Liver (tissue), 9 donors: ENCODE data around the gene FOXR1. TPM values are rescaled to one million over a fixed set of nuclear protein-coding genes. Genes with fewer than 3 reads are reported as not detected.

Experiments used
- DNase-seq: peaks from one replicate; pipeline ENCODE4 v3.0.0-alpha.2; 2017; ENCODE audit warnings: low spot score
- H3K27ac ChIP-seq, 2 donors: one replicate each; pipeline ENCODE4 v1.7.0; 2013; ENCODE audit warnings: inconsistent platforms in 2 of 2, low read length in 2 of 2, control low read depth in 1 of 2, low read depth in 1 of 2, mild to moderate bottlenecking in 1 of 2
- H3K27me3 ChIP-seq, 4 donors: one replicate each; pipeline versions ENCODE4 v1.6.1 to v1.7.0; 2013; ENCODE audit warnings: low read length in 3 of 4, inconsistent platforms in 1 of 4, mild to moderate bottlenecking in 1 of 4, moderate library complexity in 1 of 4; ENCODE audit not compliant: control insufficient read depth in 4 of 4, insufficient read depth in 4 of 4
- H3K36me3 ChIP-seq, 4 donors: one replicate each; pipeline versions ENCODE4 v1.6.1 to v1.7.0; 2013; ENCODE audit warnings: low read length in 3 of 4, mild to moderate bottlenecking in 3 of 4, low read depth in 1 of 4, moderate library complexity in 1 of 4; ENCODE audit not compliant: control insufficient read depth in 4 of 4, insufficient read depth in 3 of 4
- H3K4me1 ChIP-seq, 4 donors: one replicate each; pipeline versions ENCODE4 v1.6.1 to v1.7.0; 2013; ENCODE audit warnings: low read length in 3 of 4, mild to moderate bottlenecking in 3 of 4, moderate library complexity in 1 of 4; ENCODE audit not compliant: control insufficient read depth in 4 of 4, insufficient read depth in 4 of 4
- H3K4me3 ChIP-seq, 3 donors: one replicate each; pipeline versions ENCODE4 v1.6.1 to v1.7.0; 2013; ENCODE audit warnings: low read length in 3 of 3, control low read depth in 1 of 3, low read depth in 1 of 3, mild to moderate bottlenecking in 1 of 3
- H3K9ac ChIP-seq, 2 donors: one replicate each; pipeline ENCODE4 v1.7.0; 2013; ENCODE audit warnings: low read length in 2 of 2, mild to moderate bottlenecking in 2 of 2, moderate library complexity in 2 of 2, control low read depth in 1 of 2, low read depth in 1 of 2
- H3K9me3 ChIP-seq, 4 donors: one replicate each; pipeline versions ENCODE4 v1.6.1 to v1.7.0; 2013; ENCODE audit warnings: low read length in 3 of 4; ENCODE audit not compliant: control insufficient read depth in 4 of 4
- FOXA1 ChIP-seq: IDR thresholded peaks from 2 replicates; pipeline ENCODE4 v1.6.1; 2016; ENCODE audit warnings: antibody characterized with exemption
- FOXA2 ChIP-seq: IDR thresholded peaks from 2 replicates; pipeline ENCODE4 v1.6.1; 2016; ENCODE audit warnings: antibody characterized with exemption
- GABPA ChIP-seq, 2 donors: IDR thresholded peaks in 1 of 2; conservative IDR thresholded peaks in 1 of 2; 2 replicates each; pipeline ENCODE4 v1.6.1; 2016; ENCODE audit warnings: antibody characterized with exemption in 2 of 2, mild to moderate bottlenecking in 1 of 2, moderate library complexity in 1 of 2
- HNF4A ChIP-seq, 2 donors: conservative IDR thresholded peaks; 2 replicates each; pipeline ENCODE4 v1.6.1; 2016; ENCODE audit warnings: antibody characterized with exemption in 2 of 2, mild to moderate bottlenecking in 2 of 2
- HNF4G ChIP-seq: IDR thresholded peaks from 2 replicates; pipeline ENCODE4 v1.6.1; 2016; ENCODE audit warnings: antibody characterized with exemption
- JUND ChIP-seq, 2 donors: IDR thresholded peaks; 2 replicates each; pipeline ENCODE4 v1.6.1; 2016; ENCODE audit warnings: antibody characterized with exemption in 2 of 2
- NR2F2 ChIP-seq: IDR thresholded peaks from 2 replicates; pipeline ENCODE4 v1.6.1; 2016; ENCODE audit warnings: antibody characterized with exemption
- RAD21 ChIP-seq, 2 donors: IDR thresholded peaks; 2 replicates each; pipeline ENCODE4 v1.6.1; 2016; ENCODE audit warnings: antibody characterized with exemption in 2 of 2, mild to moderate bottlenecking in 2 of 2
- RXRA ChIP-seq, 2 donors: IDR thresholded peaks; 2 replicates each; pipeline ENCODE4 v1.6.1; 2017 to 2018; ENCODE audit warnings: antibody characterized with exemption in 2 of 2, mild to moderate bottlenecking in 1 of 2
- SP1 ChIP-seq: IDR thresholded peaks from 2 replicates; pipeline ENCODE4 v1.6.1; 2018; ENCODE audit warnings: antibody characterized with exemption, mild to moderate bottlenecking
- TAF1 ChIP-seq: conservative IDR thresholded peaks from 2 replicates; pipeline ENCODE4 v1.6.1; 2016; ENCODE audit warnings: antibody characterized with exemption, mild to moderate bottlenecking
- YY1 ChIP-seq: IDR thresholded peaks from 2 replicates; pipeline ENCODE4 v1.6.1; 2016; ENCODE audit warnings: antibody characterized with exemption, mild to moderate bottlenecking
- WGBS: extraction: QIAGEN DNeasy Blood & Tissue Kit; methylation state at CpG from one replicate; pipeline ENCODE4 v1.1.7; 2013; 5-methylcytosine and 5-hydroxymethylcytosine counted together
- polyA plus RNA-seq, 2 donors: library from polyadenylated mRNA; stranded (reverse) in 1 of 2; unstranded in 1 of 2; fragments of 200-250 nt in 1 of 2; fragments of >200 nt in 1 of 2; fragmentation: Nextera tagmentation in 1 of 2; extraction: Ambion mirVana in 1 of 2; gene quantifications; one replicate each; pipeline versions ENCODE4 v1.2.1 to v1.2.3, GENCODE V29; 2013 to 2015
- total RNA-seq, 2 donors: library from RNA; depleted of rRNA; stranded (reverse); fragments of >200 nt; gene quantifications; one replicate each; pipeline ENCODE4 v1.2.3, GENCODE V29; 2014
- TF ChIP-seq, protein P1 (sequence below): IDR thresholded peaks from 2 replicates; pipeline ENCODE4 v1.6.1; 2016; ENCODE audit warnings: antibody characterized with exemption
- TF ChIP-seq, protein P2 (sequence below): fragments of 150-350 bp; IDR thresholded peaks from 2 replicates; pipeline ENCODE4 v1.5.1; 2017; ENCODE audit warnings: improper control_type of control experiment, low read depth, low read length; ENCODE audit not compliant: missing input control
- TF ChIP-seq, protein P3 (sequence below): IDR thresholded peaks from 2 replicates; pipeline ENCODE4 v1.6.1; 2016; ENCODE audit warnings: antibody characterized with exemption
- TF ChIP-seq, protein P4 (sequence below): IDR thresholded peaks from 2 replicates; pipeline ENCODE4 v1.6.1; 2016; ENCODE audit warnings: antibody characterized with exemption, mild to moderate bottlenecking
- TF ChIP-seq, protein P5 (sequence below): IDR thresholded peaks from 2 replicates; pipeline ENCODE4 v1.6.1; 2016; ENCODE audit warnings: antibody characterized with exemption
- donor health status: healthy.
- donor health status: healthy.
- donor health status: healthy.
- donor health status: healthy.
- donor health status: healthy.

The FOXR1 gene, protein sequence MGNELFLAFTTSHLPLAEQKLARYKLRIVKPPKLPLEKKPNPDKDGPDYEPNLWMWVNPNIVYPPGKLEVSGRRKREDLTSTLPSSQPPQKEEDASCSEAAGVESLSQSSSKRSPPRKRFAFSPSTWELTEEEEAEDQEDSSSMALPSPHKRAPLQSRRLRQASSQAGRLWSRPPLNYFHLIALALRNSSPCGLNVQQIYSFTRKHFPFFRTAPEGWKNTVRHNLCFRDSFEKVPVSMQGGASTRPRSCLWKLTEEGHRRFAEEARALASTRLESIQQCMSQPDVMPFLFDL
- total RNA-seq (not detected), polyA plus RNA-seq (not detected)

DNA sequence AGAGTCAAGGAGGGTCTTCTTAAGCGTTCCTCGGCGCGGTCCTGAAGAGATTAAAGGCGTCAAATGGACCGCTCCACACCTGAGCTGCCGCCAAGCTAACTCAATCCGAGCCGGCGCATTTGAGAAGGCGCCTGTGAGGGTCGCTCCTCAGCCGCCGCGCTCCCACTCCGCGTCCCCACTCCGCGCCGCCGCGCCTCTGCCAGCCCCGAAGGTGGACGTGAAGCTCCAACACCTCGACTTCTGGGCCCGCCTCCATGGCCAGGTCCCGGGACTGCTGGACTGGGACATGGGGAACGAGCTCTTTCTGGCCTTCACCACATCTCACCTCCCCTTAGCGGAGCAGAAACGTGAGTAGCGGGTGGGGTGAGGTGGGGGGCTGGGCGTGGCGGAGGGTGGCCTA is at the start of gene FOXR1:
FOXR1 (plus strand) TSS at position 116 of the 400 bp plus-strand sequence; CDS start at position 287, 171 bp downstream.
- H3K27me3 ChIP-seq: no peaks in the 10 kb centered on the region
- H3K27ac ChIP-seq: no peak within 1 kb of the TSS
- H3K36me3 ChIP-seq: no peaks in the 10 kb centered on the region
- WGBS: 48% methylated on average over 33 of the region's 33 CpGs
- no peaks in the 10 kb centered on the region for H3K9me3 ChIP-seq
- H3K4me1 ChIP-seq: peaks cover 0 to 7% (median 1%) of the 10 kb centered on the region in 4 donors
- no peak within 1 kb of the TSS for H3K9ac ChIP-seq
- no peak within 1 kb of the TSS for H3K4me3 ChIP-seq
- TF ChIP-seq, protein P1, sequence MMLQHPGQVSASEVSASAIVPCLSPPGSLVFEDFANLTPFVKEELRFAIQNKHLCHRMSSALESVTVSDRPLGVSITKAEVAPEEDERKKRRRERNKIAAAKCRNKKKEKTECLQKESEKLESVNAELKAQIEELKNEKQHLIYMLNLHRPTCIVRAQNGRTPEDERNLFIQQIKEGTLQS: no peak
- TF ChIP-seq, protein P2, sequence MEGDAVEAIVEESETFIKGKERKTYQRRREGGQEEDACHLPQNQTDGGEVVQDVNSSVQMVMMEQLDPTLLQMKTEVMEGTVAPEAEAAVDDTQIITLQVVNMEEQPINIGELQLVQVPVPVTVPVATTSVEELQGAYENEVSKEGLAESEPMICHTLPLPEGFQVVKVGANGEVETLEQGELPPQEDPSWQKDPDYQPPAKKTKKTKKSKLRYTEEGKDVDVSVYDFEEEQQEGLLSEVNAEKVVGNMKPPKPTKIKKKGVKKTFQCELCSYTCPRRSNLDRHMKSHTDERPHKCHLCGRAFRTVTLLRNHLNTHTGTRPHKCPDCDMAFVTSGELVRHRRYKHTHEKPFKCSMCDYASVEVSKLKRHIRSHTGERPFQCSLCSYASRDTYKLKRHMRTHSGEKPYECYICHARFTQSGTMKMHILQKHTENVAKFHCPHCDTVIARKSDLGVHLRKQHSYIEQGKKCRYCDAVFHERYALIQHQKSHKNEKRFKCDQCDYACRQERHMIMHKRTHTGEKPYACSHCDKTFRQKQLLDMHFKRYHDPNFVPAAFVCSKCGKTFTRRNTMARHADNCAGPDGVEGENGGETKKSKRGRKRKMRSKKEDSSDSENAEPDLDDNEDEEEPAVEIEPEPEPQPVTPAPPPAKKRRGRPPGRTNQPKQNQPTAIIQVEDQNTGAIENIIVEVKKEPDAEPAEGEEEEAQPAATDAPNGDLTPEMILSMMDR: no peak
- TF ChIP-seq, protein P3, sequence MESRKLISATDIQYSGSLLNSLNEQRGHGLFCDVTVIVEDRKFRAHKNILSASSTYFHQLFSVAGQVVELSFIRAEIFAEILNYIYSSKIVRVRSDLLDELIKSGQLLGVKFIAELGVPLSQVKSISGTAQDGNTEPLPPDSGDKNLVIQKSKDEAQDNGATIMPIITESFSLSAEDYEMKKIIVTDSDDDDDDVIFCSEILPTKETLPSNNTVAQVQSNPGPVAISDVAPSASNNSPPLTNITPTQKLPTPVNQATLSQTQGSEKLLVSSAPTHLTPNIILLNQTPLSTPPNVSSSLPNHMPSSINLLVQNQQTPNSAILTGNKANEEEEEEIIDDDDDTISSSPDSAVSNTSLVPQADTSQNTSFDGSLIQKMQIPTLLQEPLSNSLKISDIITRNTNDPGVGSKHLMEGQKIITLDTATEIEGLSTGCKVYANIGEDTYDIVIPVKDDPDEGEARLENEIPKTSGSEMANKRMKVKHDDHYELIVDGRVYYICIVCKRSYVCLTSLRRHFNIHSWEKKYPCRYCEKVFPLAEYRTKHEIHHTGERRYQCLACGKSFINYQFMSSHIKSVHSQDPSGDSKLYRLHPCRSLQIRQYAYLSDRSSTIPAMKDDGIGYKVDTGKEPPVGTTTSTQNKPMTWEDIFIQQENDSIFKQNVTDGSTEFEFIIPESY: no peak
- no peak for TF ChIP-seq SP1
- no peak for TF ChIP-seq HNF4G
- TF ChIP-seq TAF1: no peak
- TF ChIP-seq, protein P4, sequence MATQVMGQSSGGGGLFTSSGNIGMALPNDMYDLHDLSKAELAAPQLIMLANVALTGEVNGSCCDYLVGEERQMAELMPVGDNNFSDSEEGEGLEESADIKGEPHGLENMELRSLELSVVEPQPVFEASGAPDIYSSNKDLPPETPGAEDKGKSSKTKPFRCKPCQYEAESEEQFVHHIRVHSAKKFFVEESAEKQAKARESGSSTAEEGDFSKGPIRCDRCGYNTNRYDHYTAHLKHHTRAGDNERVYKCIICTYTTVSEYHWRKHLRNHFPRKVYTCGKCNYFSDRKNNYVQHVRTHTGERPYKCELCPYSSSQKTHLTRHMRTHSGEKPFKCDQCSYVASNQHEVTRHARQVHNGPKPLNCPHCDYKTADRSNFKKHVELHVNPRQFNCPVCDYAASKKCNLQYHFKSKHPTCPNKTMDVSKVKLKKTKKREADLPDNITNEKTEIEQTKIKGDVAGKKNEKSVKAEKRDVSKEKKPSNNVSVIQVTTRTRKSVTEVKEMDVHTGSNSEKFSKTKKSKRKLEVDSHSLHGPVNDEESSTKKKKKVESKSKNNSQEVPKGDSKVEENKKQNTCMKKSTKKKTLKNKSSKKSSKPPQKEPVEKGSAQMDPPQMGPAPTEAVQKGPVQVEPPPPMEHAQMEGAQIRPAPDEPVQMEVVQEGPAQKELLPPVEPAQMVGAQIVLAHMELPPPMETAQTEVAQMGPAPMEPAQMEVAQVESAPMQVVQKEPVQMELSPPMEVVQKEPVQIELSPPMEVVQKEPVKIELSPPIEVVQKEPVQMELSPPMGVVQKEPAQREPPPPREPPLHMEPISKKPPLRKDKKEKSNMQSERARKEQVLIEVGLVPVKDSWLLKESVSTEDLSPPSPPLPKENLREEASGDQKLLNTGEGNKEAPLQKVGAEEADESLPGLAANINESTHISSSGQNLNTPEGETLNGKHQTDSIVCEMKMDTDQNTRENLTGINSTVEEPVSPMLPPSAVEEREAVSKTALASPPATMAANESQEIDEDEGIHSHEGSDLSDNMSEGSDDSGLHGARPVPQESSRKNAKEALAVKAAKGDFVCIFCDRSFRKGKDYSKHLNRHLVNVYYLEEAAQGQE: no peak
- TF ChIP-seq, protein P5, sequence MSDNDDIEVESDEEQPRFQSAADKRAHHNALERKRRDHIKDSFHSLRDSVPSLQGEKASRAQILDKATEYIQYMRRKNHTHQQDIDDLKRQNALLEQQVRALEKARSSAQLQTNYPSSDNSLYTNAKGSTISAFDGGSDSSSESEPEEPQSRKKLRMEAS: no peak
- TF ChIP-seq YY1: no peak
- TF ChIP-seq FOXA1: no peak
- TF ChIP-seq RXRA (IDR thresholded peaks at IDR 0.05): no peak
- TF ChIP-seq NR2F2: no peak
- no peak for TF ChIP-seq HNF4A (conservative IDR thresholded peaks at IDR 0.05)
- TF ChIP-seq FOXA2: no peak
- TF ChIP-seq JUND (IDR thresholded peaks at IDR 0.05): no peak
- no peak for TF ChIP-seq GABPA (IDR thresholded peaks at IDR 0.05 in 1 of 2, conservative IDR thresholded peaks at IDR 0.05 in 1 of 2)
- no peak for TF ChIP-seq RAD21 (IDR thresholded peaks at IDR 0.05)
- no peak for DNase-seq
